Psoas muscle (tissue), 8 donors: ENCODE measurements around the gene RNASEL. TPM values are rescaled to one million over a fixed set of nuclear protein-coding genes. Genes with fewer than 3 reads are reported as not detected.
A peak's percentile ranks its signal among the peaks of the same experiment; 100 is the strongest.

Source experiments
- ATAC-seq, 4 donors: fragments of 200-7000 bp; cut with Tn5 transposase; one replicate each; pipeline ENCODE4 v1.9.1; 2020; ENCODE audit warnings: moderate library complexity in 3 of 4, mild to moderate bottlenecking in 2 of 4
- DNase-seq, 2 donors: peaks; one replicate each; pipeline ENCODE4 v3.0.0-alpha.2; 2020
- H3K27ac ChIP-seq: fragments of 200-600 bp; one replicate; pipeline ENCODE4 v1.8.0; 2022
- H3K27me3 ChIP-seq, 3 donors: fragments of 200-600 bp in 1 of 3; one replicate each; pipeline versions ENCODE4 v1.6.1 to v1.8.0; 2013 to 2022; ENCODE audit warnings: low read length in 2 of 3, mild to moderate bottlenecking in 2 of 3, moderate library complexity in 1 of 3; ENCODE audit not compliant: insufficient read depth in 3 of 3
- H3K36me3 ChIP-seq, 2 donors: fragments of 200-600 bp in 1 of 2; one replicate each; pipeline versions ENCODE4 v1.6.1 to v1.8.0; 2013 to 2022; ENCODE audit warnings: low read depth in 1 of 2, mild to moderate bottlenecking in 1 of 2, moderate library complexity in 1 of 2; ENCODE audit not compliant: insufficient read depth in 1 of 2
- H3K4me1 ChIP-seq: fragments of 200-600 bp; one replicate; pipeline ENCODE4 v1.8.0; 2022
- H3K4me3 ChIP-seq: fragments of 200-600 bp; one replicate; pipeline ENCODE4 v1.8.0; 2022; ENCODE audit warnings: mild to moderate bottlenecking
- H3K9me3 ChIP-seq: fragments of 200-600 bp; one replicate; pipeline ENCODE4 v1.8.0; 2022
- WGBS, 3 donors: extraction: QIAGEN DNeasy Blood & Tissue Kit; methylation state at CpG; one replicate each; pipeline versions ENCODE4 v1.1.6 to v1.1.7; 2013; 5-methylcytosine and 5-hydroxymethylcytosine counted together
- intact Hi-C, 2 donors: fragments of 100-400 bp; cut with DNase I; formaldehyde crosslinking; loops; one replicate each; pipeline versions ENCODE4 v1.11.0 to v1.14.2; 2022
- polyA plus RNA-seq, 3 donors: library from polyadenylated mRNA; stranded (reverse); fragments of 200-250 nt; gene quantifications; one replicate each; pipeline ENCODE4 v1.2.3, GENCODE V29; 2013
- total RNA-seq, 4 donors: library from RNA; stranded (reverse); fragmentation: NEBNext Ultra II Directional in 2 of 4; extraction: Animal tissue kit (Norgen Biotek cat#: 25700) in 2 of 4; gene quantifications; one replicate each; pipeline versions ENCODE4 v1.2.1 to v1.2.4, GENCODE V29; 2021 to 2023
- TF ChIP-seq, protein P1 (sequence below): fragments of 200-600 bp; IDR thresholded peaks from one replicate; pipeline ENCODE4 v1.8.0; 2022; ENCODE audit warnings: antibody characterized with exemption
- donor health status: healthy with polysubstance abuse.
- donor health status: DM: no; HTN: no; CAD: no; lungs with moderate emphysema.
- donor health status: Bipolar disorder and iron deficiency.
- donor health status: healthy.
- donor health status: DM: yes; HTN: yes; CAD: no.
- donor health status: DM: no; HTN: no; CAD: no.
- donor health status: DM: no; HTN: no; CAD: no.
- donor health status: DM: yes; HTN: yes; CAD: no.

RNASEL gene
- total and polyA plus RNA-seq, 7 donors = 0.61 to 4.4 (median 2.0) TPM

DNA sequence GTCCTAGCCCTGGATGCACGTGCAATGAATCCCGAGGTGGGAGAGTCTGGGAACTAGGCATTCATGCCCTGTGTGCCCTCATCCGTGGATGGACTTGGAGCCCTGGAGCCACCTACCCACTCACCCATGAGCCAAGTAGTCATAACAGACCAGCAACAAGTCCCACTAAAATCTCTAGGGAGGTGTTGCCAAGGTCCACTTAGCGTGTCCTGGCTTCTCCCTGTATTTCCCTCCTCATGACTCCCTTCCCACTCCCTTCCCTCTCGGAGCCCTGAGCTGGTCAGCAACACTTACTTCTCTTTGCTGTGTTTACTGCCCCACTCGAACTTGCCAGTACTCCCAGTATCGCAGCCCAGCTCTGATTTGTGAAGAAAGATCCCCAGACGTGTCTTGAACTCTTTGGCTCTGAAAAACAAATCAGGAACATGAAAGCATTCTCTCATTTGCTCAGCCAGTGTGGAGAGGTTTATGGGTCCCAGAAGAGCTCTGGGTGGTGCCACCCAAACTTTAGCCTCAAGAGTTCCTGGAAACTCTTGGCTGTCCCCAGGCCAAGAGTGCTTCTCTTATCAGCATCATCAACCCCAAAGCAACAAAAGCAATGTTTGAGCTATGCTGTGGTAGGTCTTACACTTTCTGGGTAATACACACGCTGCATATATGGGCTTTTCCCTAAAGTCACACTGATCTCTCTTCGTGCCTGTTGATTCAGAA, 14.0 kb upstream of the RNASEL start:
- WGBS, 3 donors = 55 to 62% (median 56%) methylated on average over 10 of the region's 10 CpGs
- intact Hi-C loops = loop anchor here in 1 of 2 donors (5.0 kb wide), 1 partner anchor 161 kb away; no protein-coding TSS in a partner anchor
- ATAC-seq = no peak
- H3K4me3 ChIP-seq = peak overlapping the region; percentile 69
- no peak for DNase-seq
- peaks cover 32% of the 10 kb centered on the region for H3K4me1 ChIP-seq
- no peaks in the 10 kb centered on the region for H3K27me3 ChIP-seq
- TF ChIP-seq, protein P1, sequence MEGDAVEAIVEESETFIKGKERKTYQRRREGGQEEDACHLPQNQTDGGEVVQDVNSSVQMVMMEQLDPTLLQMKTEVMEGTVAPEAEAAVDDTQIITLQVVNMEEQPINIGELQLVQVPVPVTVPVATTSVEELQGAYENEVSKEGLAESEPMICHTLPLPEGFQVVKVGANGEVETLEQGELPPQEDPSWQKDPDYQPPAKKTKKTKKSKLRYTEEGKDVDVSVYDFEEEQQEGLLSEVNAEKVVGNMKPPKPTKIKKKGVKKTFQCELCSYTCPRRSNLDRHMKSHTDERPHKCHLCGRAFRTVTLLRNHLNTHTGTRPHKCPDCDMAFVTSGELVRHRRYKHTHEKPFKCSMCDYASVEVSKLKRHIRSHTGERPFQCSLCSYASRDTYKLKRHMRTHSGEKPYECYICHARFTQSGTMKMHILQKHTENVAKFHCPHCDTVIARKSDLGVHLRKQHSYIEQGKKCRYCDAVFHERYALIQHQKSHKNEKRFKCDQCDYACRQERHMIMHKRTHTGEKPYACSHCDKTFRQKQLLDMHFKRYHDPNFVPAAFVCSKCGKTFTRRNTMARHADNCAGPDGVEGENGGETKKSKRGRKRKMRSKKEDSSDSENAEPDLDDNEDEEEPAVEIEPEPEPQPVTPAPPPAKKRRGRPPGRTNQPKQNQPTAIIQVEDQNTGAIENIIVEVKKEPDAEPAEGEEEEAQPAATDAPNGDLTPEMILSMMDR = no peak
- no peaks in the 10 kb centered on the region for H3K9me3 ChIP-seq
- peak overlapping the region; percentile 74 for H3K27ac ChIP-seq
- peaks cover 0 to 22% of the 10 kb centered on the region in 2 donors for H3K36me3 ChIP-seq

DNA sequence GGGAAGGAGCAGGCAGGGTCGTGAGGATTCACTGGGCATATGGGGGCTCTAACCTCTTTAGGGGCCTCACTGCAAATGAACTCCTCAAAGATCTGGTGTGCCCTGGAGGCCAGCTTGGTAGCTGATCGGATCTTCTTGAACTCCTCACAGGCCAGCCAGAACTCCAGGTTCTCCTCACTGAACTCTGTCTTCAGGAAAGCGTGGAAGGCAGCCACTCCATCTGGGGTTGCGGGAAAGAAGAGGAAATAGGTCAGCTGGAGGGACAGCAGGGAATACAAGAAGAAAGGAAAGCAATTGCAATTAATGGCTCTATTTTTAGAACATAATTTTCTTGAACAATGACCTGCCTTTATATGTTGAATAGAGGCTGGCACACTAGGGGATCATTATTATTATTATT, 12.9 kb upstream of the RNASEL start:
- intact Hi-C loops = loop anchor here (1.0 to 5.0 kb wide), 3 partner anchors 160 to 181 kb away; no protein-coding TSS in a partner anchor
- Histone ChIP-seq H3K27me3 (no peaks in the 10 kb centered on the region), H3K36me3 (peaks cover 0 to 22% of the 10 kb centered on the region in 2 donors), H3K4me1 (peaks cover 28% of the 10 kb centered on the region), H3K4me3 (peak overlapping the region; percentile 69), H3K27ac (no peak overlapping the region), H3K9me3 (no peaks in the 10 kb centered on the region)
- TF ChIP-seq, protein P1 = no peak
- no peak for ATAC-seq
- no peak for DNase-seq
- WGBS, 3 donors = 54 to 74% (median 60%) methylated on average over 4 of the region's 4 CpGs

DNA sequence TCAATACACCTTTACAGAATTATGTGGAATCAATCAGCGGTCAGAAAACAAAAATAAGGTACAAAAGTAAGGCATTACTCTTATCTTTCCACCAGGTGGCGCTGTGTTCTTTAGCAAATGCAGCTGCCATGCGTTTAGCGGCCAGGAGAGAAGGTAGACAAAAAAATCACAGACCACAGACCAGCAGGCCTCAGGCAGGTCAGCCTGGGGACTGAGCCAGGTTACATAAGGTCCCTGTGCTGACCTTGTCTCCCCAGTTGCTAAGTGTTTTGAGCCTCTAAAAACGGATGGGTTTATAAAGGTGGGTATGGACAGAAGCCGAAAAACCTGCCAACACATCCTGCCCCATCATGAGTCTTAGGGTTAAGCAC, 12.3 kb upstream of the RNASEL start:
- Histone ChIP-seq H3K9me3 (no peaks in the 10 kb centered on the region), H3K4me3 (peak overlapping the region; percentile 69), H3K27ac (no peak overlapping the region), H3K4me1 (peaks cover 23% of the 10 kb centered on the region), H3K27me3 (no peaks in the 10 kb centered on the region), H3K36me3 (peaks cover 0 to 22% of the 10 kb centered on the region in 2 donors)
- DNase-seq (peak; percentile 53 to 75), ATAC-seq (peak; percentile 57 to 67 (median 62))
- WGBS, 3 donors = 15 to 16% (median 16%) methylated on average over 6 of the region's 6 CpGs
- intact Hi-C loops = loop anchor here (1.0 to 5.0 kb wide), 3 partner anchors 159 to 181 kb away; no protein-coding TSS in a partner anchor
- TF ChIP-seq, protein P1 = peak; percentile 90

DNA sequence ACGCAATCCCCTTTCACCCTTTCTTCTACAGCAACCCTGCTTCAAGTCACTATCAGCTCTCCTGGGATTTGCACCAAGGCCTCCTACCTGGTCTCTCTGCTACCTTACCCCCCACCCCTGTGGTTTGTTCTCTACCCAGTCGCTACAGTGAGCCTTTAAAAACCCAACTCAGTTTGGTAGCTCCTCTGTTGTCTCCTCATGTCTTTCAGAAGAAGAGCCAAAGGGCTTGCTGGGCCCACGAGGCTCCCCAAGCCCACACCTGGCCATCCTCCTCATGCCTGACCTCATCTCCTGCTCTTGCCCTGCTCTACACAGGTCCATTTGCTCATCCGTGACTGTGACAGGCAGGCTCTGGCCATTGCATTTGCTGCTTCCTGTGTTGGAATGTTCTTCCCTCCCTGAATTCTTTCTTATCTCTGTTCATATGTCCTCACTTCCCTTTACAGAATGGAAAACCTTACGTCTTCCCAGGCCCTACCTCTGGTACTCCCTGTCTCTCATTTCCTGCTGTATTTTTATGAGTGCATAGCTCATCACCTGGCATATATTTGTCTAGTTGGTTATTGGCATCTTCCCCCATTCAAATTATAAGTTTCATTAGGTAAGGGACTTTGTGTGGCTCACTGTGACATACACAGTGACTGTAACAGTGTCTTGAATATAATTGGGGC, 11.8 kb upstream of the RNASEL start:
- WGBS, 3 donors = 66 to 73% (median 68%) methylated on average over 5 of the region's 5 CpGs
- Histone ChIP-seq H3K27ac (no peak overlapping the region), H3K4me3 (peak overlapping the region; percentile 69), H3K27me3 (no peaks in the 10 kb centered on the region), H3K36me3 (peaks cover 0 to 22% of the 10 kb centered on the region in 2 donors), H3K4me1 (peaks cover 22% of the 10 kb centered on the region), H3K9me3 (no peaks in the 10 kb centered on the region)
- DNase-seq = no peak
- no peak for ATAC-seq
- TF ChIP-seq, protein P1 = no peak
- intact Hi-C loops = loop anchor here (1.0 to 5.0 kb wide), 3 partner anchors 159 to 182 kb away; no protein-coding TSS in a partner anchor
